ENCODE results near the gene KCTD17.

GRCh38 chr22:37047006-37047405 lies 4.5 kb upstream of the KCTD17 start:
- TF ChIP-seq GATA2 (IDR thresholded peaks at IDR 0.05; ENCODE audit: low read depth, low read length): no peak
- TF ChIP-seq GATA3 (IDR thresholded peaks at IDR 0.05; ENCODE audit: low read depth, low read length): no peak

Measured in SH-SY5Y (cell line).